ENCODE data around the gene POLR1G.

POLR1G gene

DNA sequence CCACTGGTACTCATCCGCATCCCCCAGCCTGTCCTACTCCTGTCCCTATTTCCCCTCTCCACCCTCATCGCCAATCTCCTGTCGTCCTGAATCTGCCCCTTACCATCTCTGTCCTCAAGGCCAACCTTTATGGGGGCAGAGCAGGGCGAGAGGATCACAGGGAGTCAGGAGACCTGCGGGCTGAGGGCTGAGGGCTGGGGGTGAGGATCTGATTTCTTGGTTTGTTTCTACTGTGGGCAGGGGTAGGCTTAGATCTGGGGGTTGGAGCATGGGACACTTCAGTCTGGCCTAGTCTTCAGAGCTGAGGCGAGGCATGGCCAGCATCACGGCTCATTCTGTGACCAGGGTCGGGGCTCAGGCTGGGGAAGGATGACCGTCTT is 33.8 kb downstream of the POLR1G start:
- no peaks in the 10 kb centered on the region for H3K9me2 ChIP-seq (replicated peaks; ENCODE audit: insufficient read depth, low read length)
- H4K20me1 ChIP-seq (ENCODE audit: low read depth, low read length), result no peaks in the 10 kb centered on the region
- H3K4me3 ChIP-seq (ENCODE audit: insufficient read depth, low read length, poor library complexity, severe bottlenecking), result peak overlapping the region; percentile 68
- H3K9me3 ChIP-seq (ENCODE audit: insufficient read depth, low read length), result no peaks in the 10 kb centered on the region
- TF ChIP-seq EZH2phosphoT487 (conservative IDR thresholded peaks at IDR 0.05; ENCODE audit: low read length), result no peak
- H3K27me3 ChIP-seq (ENCODE audit: low read length), result no peaks in the 10 kb centered on the region
- H3K9ac ChIP-seq (ENCODE audit: low read length), result peak overlapping the region; percentile 63
- no peaks in the 10 kb centered on the region for H3K79me2 ChIP-seq (ENCODE audit: insufficient read depth, low read length)
- peak overlapping the region; percentile 91 for H3K4me2 ChIP-seq (ENCODE audit: low read depth, low read length, poor library complexity, severe bottlenecking)
- H3F3A ChIP-seq (ENCODE audit: insufficient read depth), result peaks cover 17% of the 10 kb centered on the region
- H3K27ac ChIP-seq (ENCODE audit: low read depth, low read length), result no peak overlapping the region
- no peaks in the 10 kb centered on the region for H3K36me3 ChIP-seq (ENCODE audit: low read length)
- H2AFZ ChIP-seq (ENCODE audit: low read depth, low read length, severe bottlenecking), result peak overlapping the region; percentile 93

DNA sequence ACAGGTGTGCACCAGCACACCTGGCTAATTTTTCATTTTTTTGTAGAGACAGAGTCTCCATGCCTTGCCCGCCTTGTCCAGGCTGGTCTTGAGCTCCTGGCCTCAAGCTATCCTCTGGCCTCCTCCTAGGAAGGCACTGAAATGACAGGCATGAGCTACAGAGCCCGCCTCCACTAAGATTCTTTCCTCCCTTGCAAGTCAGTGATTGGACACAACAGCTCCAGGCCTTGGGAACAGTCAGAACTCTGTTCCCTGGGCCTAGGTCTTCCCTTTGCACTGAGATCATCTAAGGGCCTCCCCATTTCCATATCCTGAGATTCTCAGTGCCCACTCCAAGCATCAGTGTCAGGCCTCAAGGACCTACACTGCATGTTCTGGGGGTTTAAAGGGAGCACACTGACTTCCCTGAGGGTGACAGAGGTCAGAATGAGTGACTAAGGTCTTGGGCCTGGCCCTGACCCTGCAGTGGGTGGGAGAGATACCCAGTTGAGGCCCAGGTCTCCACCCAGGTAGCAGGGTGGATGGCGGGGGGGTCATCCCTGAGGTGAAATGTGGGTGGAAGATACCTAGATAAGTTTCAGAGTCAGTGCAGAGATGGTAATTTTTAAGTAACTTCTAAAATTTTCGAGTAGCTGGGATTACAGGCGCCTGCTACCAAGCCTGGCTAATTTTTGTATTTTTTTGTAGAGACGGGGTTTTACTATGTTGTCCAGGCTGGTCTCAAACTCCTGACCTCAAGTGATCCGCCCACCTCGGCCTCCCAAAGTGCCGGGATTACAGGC is 34.6 kb downstream of the POLR1G start:
- Histone ChIP-seq H3K27ac (ENCODE audit: low read depth, low read length) (no peak overlapping the region), H4K20me1 (ENCODE audit: low read depth, low read length) (no peaks in the 10 kb centered on the region), H3K79me2 (ENCODE audit: insufficient read depth, low read length) (no peaks in the 10 kb centered on the region), H3K27me3 (ENCODE audit: low read length) (no peaks in the 10 kb centered on the region), H3K9ac (ENCODE audit: low read length) (no peak overlapping the region), H3F3A (ENCODE audit: insufficient read depth) (peaks cover 20% of the 10 kb centered on the region), H3K4me2 (ENCODE audit: low read depth, low read length, poor library complexity, severe bottlenecking) (no peak overlapping the region), H2AFZ (ENCODE audit: low read depth, low read length, severe bottlenecking) (no peak overlapping the region), H3K9me3 (ENCODE audit: insufficient read depth, low read length) (no peaks in the 10 kb centered on the region), H3K9me2 (replicated peaks; ENCODE audit: insufficient read depth, low read length) (no peaks in the 10 kb centered on the region), H3K4me3 (ENCODE audit: insufficient read depth, low read length, poor library complexity, severe bottlenecking) (no peak overlapping the region), H3K36me3 (ENCODE audit: low read length) (no peaks in the 10 kb centered on the region)
- TF ChIP-seq, protein P1, sequence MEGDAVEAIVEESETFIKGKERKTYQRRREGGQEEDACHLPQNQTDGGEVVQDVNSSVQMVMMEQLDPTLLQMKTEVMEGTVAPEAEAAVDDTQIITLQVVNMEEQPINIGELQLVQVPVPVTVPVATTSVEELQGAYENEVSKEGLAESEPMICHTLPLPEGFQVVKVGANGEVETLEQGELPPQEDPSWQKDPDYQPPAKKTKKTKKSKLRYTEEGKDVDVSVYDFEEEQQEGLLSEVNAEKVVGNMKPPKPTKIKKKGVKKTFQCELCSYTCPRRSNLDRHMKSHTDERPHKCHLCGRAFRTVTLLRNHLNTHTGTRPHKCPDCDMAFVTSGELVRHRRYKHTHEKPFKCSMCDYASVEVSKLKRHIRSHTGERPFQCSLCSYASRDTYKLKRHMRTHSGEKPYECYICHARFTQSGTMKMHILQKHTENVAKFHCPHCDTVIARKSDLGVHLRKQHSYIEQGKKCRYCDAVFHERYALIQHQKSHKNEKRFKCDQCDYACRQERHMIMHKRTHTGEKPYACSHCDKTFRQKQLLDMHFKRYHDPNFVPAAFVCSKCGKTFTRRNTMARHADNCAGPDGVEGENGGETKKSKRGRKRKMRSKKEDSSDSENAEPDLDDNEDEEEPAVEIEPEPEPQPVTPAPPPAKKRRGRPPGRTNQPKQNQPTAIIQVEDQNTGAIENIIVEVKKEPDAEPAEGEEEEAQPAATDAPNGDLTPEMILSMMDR (IDR thresholded peaks at IDR 0.05; ENCODE audit: insufficient read depth, low read length, poor library complexity, severe bottlenecking), result no peak
- no peak for TF ChIP-seq EZH2phosphoT487 (conservative IDR thresholded peaks at IDR 0.05; ENCODE audit: low read length)

DNA sequence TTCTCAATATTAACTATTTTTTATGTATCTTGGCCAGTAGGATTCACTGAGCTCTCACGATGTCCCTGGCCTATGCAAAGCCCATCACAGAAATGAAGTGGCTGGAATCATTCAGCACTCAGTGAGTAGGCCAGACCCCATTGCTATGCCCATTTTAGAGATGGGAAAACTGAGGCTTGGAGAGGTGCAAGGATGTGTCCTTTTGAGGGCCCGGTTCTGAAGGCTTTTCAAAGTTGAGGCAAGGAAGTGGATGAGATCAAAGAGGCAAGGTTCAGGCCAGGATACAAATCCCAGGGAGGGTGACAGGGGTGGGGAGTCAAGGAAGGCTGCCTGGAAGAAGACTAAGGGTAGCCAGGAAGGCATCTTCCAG is 35.9 kb downstream of the POLR1G start:
- no peak overlapping the region for H3K27ac ChIP-seq (ENCODE audit: low read depth, low read length)
- no peaks in the 10 kb centered on the region for H3K9me2 ChIP-seq (replicated peaks; ENCODE audit: insufficient read depth, low read length)
- peaks cover 20% of the 10 kb centered on the region for H3F3A ChIP-seq (ENCODE audit: insufficient read depth)
- H3K79me2 ChIP-seq (ENCODE audit: insufficient read depth, low read length), result no peaks in the 10 kb centered on the region
- H3K4me2 ChIP-seq (ENCODE audit: low read depth, low read length, poor library complexity, severe bottlenecking), result no peak overlapping the region
- H2AFZ ChIP-seq (ENCODE audit: low read depth, low read length, severe bottlenecking), result no peak overlapping the region
- no peak overlapping the region for H3K9ac ChIP-seq (ENCODE audit: low read length)
- no peaks in the 10 kb centered on the region for H3K27me3 ChIP-seq (ENCODE audit: low read length)
- TF ChIP-seq EZH2phosphoT487 (conservative IDR thresholded peaks at IDR 0.05; ENCODE audit: low read length), result no peak
- TF ChIP-seq, protein P1 (IDR thresholded peaks at IDR 0.05; ENCODE audit: insufficient read depth, low read length, poor library complexity, severe bottlenecking), result no peak
- no peak overlapping the region for H3K4me3 ChIP-seq (ENCODE audit: insufficient read depth, low read length, poor library complexity, severe bottlenecking)
- H3K9me3 ChIP-seq (ENCODE audit: insufficient read depth, low read length), result no peaks in the 10 kb centered on the region
- no peaks in the 10 kb centered on the region for H4K20me1 ChIP-seq (ENCODE audit: low read depth, low read length)
- H3K36me3 ChIP-seq (ENCODE audit: low read length), result no peaks in the 10 kb centered on the region

DNA sequence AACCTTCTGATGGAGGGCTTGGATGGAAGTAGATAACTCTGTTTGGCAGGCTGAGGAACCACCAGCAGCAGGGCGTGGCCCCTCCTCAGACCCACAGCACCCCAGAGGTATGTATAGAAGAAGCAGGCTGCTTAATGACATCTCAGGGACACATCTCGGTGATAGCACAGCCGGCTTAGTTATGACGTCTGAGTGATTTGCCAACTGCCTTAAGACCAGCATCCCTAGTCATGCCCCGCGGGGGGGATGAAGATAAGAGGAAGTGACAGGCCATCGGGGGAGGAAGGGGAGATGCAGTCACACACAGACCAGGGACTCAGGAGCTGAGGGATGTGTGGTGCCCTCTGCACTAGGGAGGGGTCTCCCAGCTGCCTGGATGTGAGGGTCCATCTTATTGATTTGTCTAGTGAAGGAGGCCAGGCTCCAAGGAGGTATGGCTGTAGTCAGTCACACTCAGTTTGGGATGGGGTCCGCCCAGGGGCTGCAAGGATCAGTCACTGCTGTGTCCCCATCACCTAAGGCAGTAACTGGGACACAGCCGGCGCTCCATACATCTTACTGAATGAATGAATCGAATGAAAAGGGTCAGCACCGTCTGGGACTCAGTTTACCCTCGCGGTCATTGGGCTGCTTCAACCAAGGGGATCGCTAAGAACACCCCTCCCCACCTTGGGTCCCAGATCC is 36.5 kb downstream of the POLR1G start:
- H3K27me3 ChIP-seq (ENCODE audit: low read length), result no peaks in the 10 kb centered on the region
- H3K4me2 ChIP-seq (ENCODE audit: low read depth, low read length, poor library complexity, severe bottlenecking), result peak overlapping the region; percentile 49
- H3K36me3 ChIP-seq (ENCODE audit: low read length), result no peaks in the 10 kb centered on the region
- no peaks in the 10 kb centered on the region for H3K9me3 ChIP-seq (ENCODE audit: insufficient read depth, low read length)
- no peaks in the 10 kb centered on the region for H3K9me2 ChIP-seq (replicated peaks; ENCODE audit: insufficient read depth, low read length)
- no peaks in the 10 kb centered on the region for H4K20me1 ChIP-seq (ENCODE audit: low read depth, low read length)
- no peak overlapping the region for H2AFZ ChIP-seq (ENCODE audit: low read depth, low read length, severe bottlenecking)
- peaks cover 20% of the 10 kb centered on the region for H3F3A ChIP-seq (ENCODE audit: insufficient read depth)
- H3K27ac ChIP-seq (ENCODE audit: low read depth, low read length), result no peak overlapping the region
- no peaks in the 10 kb centered on the region for H3K79me2 ChIP-seq (ENCODE audit: insufficient read depth, low read length)
- no peak for TF ChIP-seq EZH2phosphoT487 (conservative IDR thresholded peaks at IDR 0.05; ENCODE audit: low read length)
- TF ChIP-seq, protein P1 (IDR thresholded peaks at IDR 0.05; ENCODE audit: insufficient read depth, low read length, poor library complexity, severe bottlenecking), result no peak
- peak overlapping the region; percentile 33 for H3K4me3 ChIP-seq (ENCODE audit: insufficient read depth, low read length, poor library complexity, severe bottlenecking)
- H3K9ac ChIP-seq (ENCODE audit: low read length), result no peak overlapping the region; the same call in 1 of the 2 replicates
